GM21619 (cell line): ENCODE results near the gene KLHL29.

Experiments used
- ATAC-seq: cut with Tn5 transposase; IDR thresholded peaks from one replicate; pipeline ENCODE4 v1.9.1; 2021; ENCODE audit not compliant: unreplicated experiment

KLHL29 gene

GRCh38 chr2:23544589-23545295, 159.8 kb downstream of the KLHL29 start:
- ATAC-seq: no peak

GRCh38 chr2:23545396-23545795, 160.4 kb downstream of the KLHL29 start:
- ATAC-seq: no peak

GRCh38 chr2:23545811-23546210, 160.8 kb downstream of the KLHL29 start:
- no peak for ATAC-seq

- no peak for ATAC-seq
Observed at GRCh38 chr2:23546913-23547312, 161.9 kb downstream of the KLHL29 start.

- ATAC-seq: no peak
Observed at GRCh38 chr2:23547725-23548124, 162.7 kb downstream of the KLHL29 start.

GRCh38 chr2:23548143-23548769, 163.3 kb downstream of the KLHL29 start:
- ATAC-seq: no peak

- ATAC-seq: no peak
Observed at GRCh38 chr2:23549051-23549450, 164.1 kb downstream of the KLHL29 start.

GRCh38 chr2:23549821-23550530, 165.0 kb downstream of the KLHL29 start:
- ATAC-seq: no peak

GRCh38 chr2:23550553-23550952, 165.6 kb downstream of the KLHL29 start:
- ATAC-seq: no peak

GRCh38 chr2:23551875-23552274, 166.9 kb downstream of the KLHL29 start:
- ATAC-seq: no peak

- no peak for ATAC-seq
Observed at GRCh38 chr2:23553561-23553960, 168.6 kb downstream of the KLHL29 start.

GRCh38 chr2:23554054-23554697, 169.2 kb downstream of the KLHL29 start:
- no peak for ATAC-seq

GRCh38 chr2:23555944-23556343, 171.0 kb downstream of the KLHL29 start:
- no peak for ATAC-seq

GRCh38 chr2:23556929-23557328, 171.9 kb downstream of the KLHL29 start:
- no peak for ATAC-seq

GRCh38 chr2:23557455-23557854, 172.5 kb downstream of the KLHL29 start:
- ATAC-seq: no peak

- ATAC-seq: no peak
Observed at GRCh38 chr2:23559561-23560239, 174.7 kb downstream of the KLHL29 start.

- ATAC-seq: no peak
Observed at GRCh38 chr2:23561088-23561487, 176.1 kb downstream of the KLHL29 start.

GRCh38 chr2:23561544-23561943, 176.6 kb downstream of the KLHL29 start:
- no peak for ATAC-seq

- no peak for ATAC-seq
Observed at GRCh38 chr2:23562143-23562542, 177.2 kb downstream of the KLHL29 start.

- ATAC-seq: no peak
Observed at GRCh38 chr2:23563151-23563550, 178.2 kb downstream of the KLHL29 start.
